HG03432 (cell line): ENCODE results near the gene MYO3A.

ENCODE experiments used
- ATAC-seq: cut with Tn5 transposase; IDR thresholded peaks from one replicate; pipeline ENCODE4 v1.9.1; 2021; ENCODE audit warnings: mild to moderate bottlenecking, moderate library complexity; ENCODE audit not compliant: unreplicated experiment

The MYO3A gene

GRCh38 chr10:26259341-26259740 lies 325.3 kb downstream of the MYO3A start:
- ATAC-seq: no peak
